Left renal cortex interstitium (tissue), 4 donors: ENCODE data around the gene CLK2. TPM values are rescaled to one million over a fixed set of nuclear protein-coding genes. Genes with fewer than 3 reads are reported as not detected.
A peak's percentile ranks its signal among the peaks of the same experiment; 100 is the strongest.
"Not testable (repeated sequence)": the region's sequence is repeated elsewhere in the genome, so short reads cannot be mapped to it uniquely, and the experiment has no call there.

Source experiments
- DNase-seq, 4 donors: peaks; one replicate each; pipeline ENCODE4 v3.0.0-alpha.2; 2013; ENCODE audit warnings: low read depth in 4 of 4, low spot score in 2 of 4, missing footprints in 1 of 4
- polyA plus RNA-seq, 4 donors: library from polyadenylated mRNA; unstranded; fragments of 120-200 nt; gene quantifications; one replicate each; pipeline ENCODE4 v1.2.1, GENCODE V29; 2013; ENCODE audit not compliant: insufficient read length in 4 of 4

CLK2 gene
- polyA plus RNA-seq, 4 donors, result 63.7 to 96.6 (median 80.8) TPM

DNA sequence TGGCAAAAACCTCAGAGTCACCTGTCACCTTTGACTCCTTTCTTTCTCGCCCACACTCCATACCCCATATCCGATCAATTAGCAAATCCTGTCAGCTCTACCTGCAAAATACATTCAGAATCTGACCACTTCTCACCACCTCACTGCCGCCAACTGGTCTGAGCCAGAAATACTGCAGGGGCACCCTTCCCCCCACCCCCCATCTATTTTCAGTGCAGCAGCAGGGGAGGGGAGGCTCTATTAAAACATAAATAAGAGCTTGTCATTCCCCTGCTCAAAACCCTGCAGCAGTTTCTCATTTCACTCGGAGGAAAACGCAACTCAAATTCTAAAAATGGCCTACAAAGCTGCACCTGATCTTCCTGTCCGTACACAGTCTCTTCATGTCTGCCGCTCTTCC, 24.1 kb upstream of the CLK2 start:
- no peak for DNase-seq

GRCh38 chr1:155296661-155297060, 23.4 kb upstream of the CLK2 start:
- no peak for DNase-seq

GRCh38 chr1:155295942-155296267, 22.6 kb upstream of the CLK2 start:
- DNase-seq, result no peak

- no peak for DNase-seq
Measured at GRCh38 chr1:155295183-155295941, 22.1 kb upstream of the CLK2 start.

DNA sequence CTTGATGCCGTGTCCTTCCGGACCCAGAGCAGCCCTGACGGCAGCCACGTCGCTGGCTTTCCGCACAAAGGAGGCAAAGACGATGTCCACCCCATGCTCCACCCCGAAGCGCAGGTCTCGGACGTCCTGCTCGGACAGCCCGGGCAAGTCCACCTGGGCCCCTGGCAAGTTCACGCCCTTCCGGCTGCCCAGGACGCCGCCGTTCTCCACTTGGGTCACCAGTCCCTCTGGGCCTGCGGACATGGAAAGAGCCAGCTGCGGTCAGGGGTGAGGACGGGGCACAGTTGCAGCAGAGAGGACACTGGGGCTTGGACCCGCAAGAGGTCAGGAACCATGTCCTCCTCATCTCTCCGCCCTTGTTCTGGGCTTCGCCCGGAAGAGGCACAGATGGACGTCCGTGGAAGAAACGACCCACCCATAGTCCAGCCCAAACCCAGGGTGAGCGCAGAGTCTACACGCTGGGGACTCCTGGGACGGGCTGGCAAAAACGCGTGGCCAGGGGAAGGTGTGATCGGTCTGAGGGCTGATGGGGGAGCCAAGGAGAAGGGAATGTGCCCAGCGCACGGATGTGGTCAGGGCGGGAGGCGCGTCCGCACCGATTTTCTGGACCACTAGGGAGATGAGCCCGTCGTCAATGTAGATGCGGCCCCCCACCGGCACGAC, 21.3 kb upstream of the CLK2 start:
- DNase-seq, result no peak

GRCh38 chr1:155293086-155293749, 19.9 kb upstream of the CLK2 start:
- DNase-seq, result no peak

GRCh38 chr1:155291006-155291405, 17.7 kb upstream of the CLK2 start:
- not testable (repeated sequence) for DNase-seq

GRCh38 chr1:155287987-155288543, 14.8 kb upstream of the CLK2 start:
- no peak for DNase-seq

DNA sequence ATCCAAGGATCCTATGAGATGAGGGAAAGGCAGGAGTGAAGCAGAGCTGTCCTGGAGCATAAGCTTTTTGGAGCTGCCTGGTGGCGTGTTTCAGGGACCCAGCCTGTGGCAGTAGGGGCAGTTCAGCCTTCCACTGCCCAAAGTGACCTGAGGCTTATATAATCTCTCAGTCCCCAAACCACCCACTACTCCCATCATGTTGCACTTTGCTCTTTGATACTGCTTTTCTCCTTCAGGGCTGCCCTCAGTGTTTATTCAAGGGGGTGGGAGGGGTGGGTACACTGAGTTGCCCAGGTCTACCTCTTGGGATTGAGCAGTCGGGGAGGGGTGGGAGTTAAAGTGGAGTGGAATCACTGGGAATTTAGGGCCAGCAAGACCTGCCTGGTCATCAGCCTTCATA, 13.2 kb upstream of the CLK2 start:
- DNase-seq, result no peak

- DNase-seq, result no peak
Measured at GRCh38 chr1:155285631-155286044, 12.3 kb upstream of the CLK2 start.

GRCh38 chr1:155285063-155285462, 11.8 kb upstream of the CLK2 start:
- DNase-seq, result no peak

DNA sequence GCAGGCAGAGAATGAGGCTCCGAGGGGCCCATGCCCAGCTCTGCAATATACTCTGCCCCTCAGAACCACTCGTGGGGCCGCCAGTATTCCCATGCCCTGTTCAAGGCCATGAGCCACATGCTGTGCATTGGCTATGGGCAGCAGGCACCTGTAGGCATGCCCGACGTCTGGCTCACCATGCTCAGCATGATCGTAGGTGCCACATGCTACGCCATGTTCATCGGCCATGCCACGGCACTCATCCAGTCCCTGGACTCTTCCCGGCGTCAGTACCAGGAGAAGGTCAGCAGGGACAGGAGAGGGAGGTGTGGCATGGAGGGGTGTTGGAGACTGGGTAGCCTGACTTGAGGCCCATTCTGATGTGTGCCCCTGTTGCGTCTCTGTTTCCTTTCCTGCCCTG, 11.2 kb upstream of the CLK2 start:
- DNase-seq, result no peak

GRCh38 chr1:155282488-155283091, 9.3 kb upstream of the CLK2 start:
- no peak for DNase-seq

DNA sequence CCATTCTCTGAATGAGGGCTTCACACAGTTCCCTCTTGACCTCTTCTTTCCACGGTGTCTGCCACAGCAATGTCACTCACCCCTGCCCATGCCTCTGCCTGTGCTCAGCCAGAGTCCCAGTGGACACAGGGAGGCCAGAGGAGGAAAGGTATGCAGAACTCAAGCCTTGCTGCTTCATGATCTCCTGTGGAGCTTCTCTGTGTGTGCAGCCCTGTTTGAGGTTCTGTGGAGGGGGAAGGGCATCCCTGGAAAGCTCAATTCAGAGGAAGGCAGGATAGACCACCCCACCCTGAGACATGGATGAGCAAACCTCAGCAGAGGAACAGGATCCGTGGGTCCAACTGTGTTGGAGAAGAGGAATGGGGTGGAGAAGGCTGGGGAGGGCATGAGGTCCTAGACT, 6.0 kb upstream of the CLK2 start:
- DNase-seq, result no peak

- no peak for DNase-seq
Measured at GRCh38 chr1:155278689-155279160, 5.4 kb upstream of the CLK2 start.

- peak in 1 of 4 donors; percentile 62 for DNase-seq
Measured at GRCh38 chr1:155277902-155278688, 4.8 kb upstream of the CLK2 start.

- DNase-seq, result peak; percentile 83 to 97 (median 94)
Measured at GRCh38 chr1:155277070-155277901, 4.0 kb upstream of the CLK2 start, which contains the start of gene HCN3. HCN3 (plus strand) TSS chr1:155277463; CDS start chr1:155277591, 128 bp downstream.

GRCh38 chr1:155272466-155273342, 600 bp downstream of the CLK2 start:
- no peak for DNase-seq
